IMR-90 (cell line): Measurements from ENCODE around the gene CLUH. TPM values are rescaled to one million over a fixed set of nuclear protein-coding genes. Genes with fewer than 3 reads are reported as not detected.

Experiments used
- ATAC-seq: fragments of 200-7000 bp; cut with Tn5 transposase; 2 replicates; pipeline ENCODE4 v1.9.1; 2020; ENCODE audit warnings: low read depth, mild to moderate bottlenecking, moderate library complexity
- BruUV-seq: library from RNA; stranded (reverse); fragments of 400-500 nt; replicated peaks from 2 replicates; lab custom pipeline; 2021; lab: Mats Ljungman, UMichigan
- CTCF ChIA-PET: fragments of 300-600 bp; formaldehyde crosslinking; extraction: SDS; loops from one replicate; lab custom pipeline; 2021; ENCODE audit warnings: antibody characterized with exemption; lab: Yijun Ruan, JAX
- POLR2A ChIA-PET: fragments of 300-600 bp; sonication (Branson Sonifier 250); formaldehyde crosslinking; loops from one replicate; lab custom pipeline; 2022; ENCODE audit warnings: antibody characterized with exemption; ENCODE audit not compliant: unreplicated experiment; lab: Charles Lee
- DNase-seq: peaks from one replicate; pipeline ENCODE4 v3.0.0; 2013
- H2AFZ ChIP-seq: replicated peaks from 2 replicates; pipeline ENCODE3; 2013; ENCODE audit warnings: low read length, mild to moderate bottlenecking; ENCODE audit not compliant: poor library complexity
- H2AK5ac ChIP-seq: 2 replicates; pipeline ENCODE4 v1.6.1; 2013; ENCODE audit warnings: low read depth, low read length, inconsistent platforms
- H2AK9ac ChIP-seq: replicated peaks from 2 replicates; pipeline ENCODE3; 2013; ENCODE audit warnings: mild to moderate bottlenecking, low read depth, low read length, moderate library complexity; ENCODE audit not compliant: poor library complexity
- H2BK120ac ChIP-seq: 2 replicates; pipeline ENCODE4 v1.6.1; 2013; ENCODE audit warnings: low read depth, low read length, inconsistent platforms
- H2BK15ac ChIP-seq: 3 replicates; pipeline ENCODE4 v1.6.1; 2013; ENCODE audit warnings: low read depth, low read length, inconsistent platforms
- H2BK20ac ChIP-seq: 2 replicates; pipeline ENCODE4 v1.6.1; 2013; ENCODE audit warnings: low read depth, mild to moderate bottlenecking, inconsistent platforms, low read length, moderate library complexity
- H2BK5ac ChIP-seq: 2 replicates; pipeline ENCODE4 v1.6.1; 2013; ENCODE audit warnings: mild to moderate bottlenecking, low read depth, low read length, inconsistent platforms; ENCODE audit not compliant: poor library complexity, severe bottlenecking
- H3K14ac ChIP-seq: replicated peaks from 2 replicates; pipeline ENCODE4 v1.6.1; 2013; ENCODE audit warnings: low read depth, low read length, inconsistent platforms
- H3K18ac ChIP-seq: 2 replicates; pipeline ENCODE4 v1.6.1; 2013; ENCODE audit warnings: low read depth, low read length, control low read depth
- H3K23ac ChIP-seq: 2 replicates; pipeline ENCODE4 v1.6.1; 2013; ENCODE audit warnings: low read depth, low read length, inconsistent platforms
- H3K27ac ChIP-seq: 2 replicates; pipeline ENCODE4 v1.5.1; 2013; ENCODE audit warnings: mild to moderate bottlenecking, control low read depth, low read length; ENCODE audit not compliant: insufficient read depth
- H3K27me3 ChIP-seq: 2 replicates; pipeline ENCODE4 v1.6.1; 2013; ENCODE audit warnings: low read length; ENCODE audit not compliant: control insufficient read depth, insufficient read depth
- H3K36me3 ChIP-seq: 2 replicates; pipeline ENCODE4 v1.6.1; 2013; ENCODE audit warnings: low read length, mixed read lengths; ENCODE audit not compliant: control insufficient read depth, insufficient read depth
- H3K4ac ChIP-seq: 2 replicates; pipeline ENCODE4 v1.6.1; 2013; ENCODE audit warnings: low read depth, low read length, inconsistent platforms
- H3K4me1 ChIP-seq: 2 replicates; pipeline ENCODE4 v1.6.1; 2013; ENCODE audit warnings: low read length, mixed read lengths; ENCODE audit not compliant: control insufficient read depth, insufficient read depth
- H3K4me2 ChIP-seq: 2 replicates; pipeline ENCODE4 v1.6.1; 2013; ENCODE audit warnings: low read depth, mild to moderate bottlenecking, control low read depth, low read length, moderate library complexity
- H3K4me3 ChIP-seq: 2 replicates; pipeline ENCODE4 v1.5.1; 2013; ENCODE audit warnings: low read depth, mild to moderate bottlenecking, control low read depth, low read length, moderate library complexity; ENCODE audit not compliant: insufficient read depth
- H3K56ac ChIP-seq: 2 replicates; pipeline ENCODE4 v1.6.1; 2013; ENCODE audit warnings: low read length, inconsistent platforms; ENCODE audit not compliant: insufficient read depth; ENCODE audit errors: extremely low read depth
- H3K79me1 ChIP-seq, 2 experiments: 2 replicates each; pipeline ENCODE4 v1.6.1; 2013; ENCODE audit warnings: low read length in 2 of 2, inconsistent platforms in 1 of 2, low read depth in 1 of 2
- H3K9ac ChIP-seq: 2 replicates; pipeline ENCODE4 v1.6.1; 2013; ENCODE audit warnings: low read depth, low read length, control low read depth
- H3K9me1 ChIP-seq: 2 replicates; pipeline ENCODE4 v1.6.1; 2013; ENCODE audit warnings: low read length, inconsistent platforms; ENCODE audit not compliant: insufficient read depth
- H3K9me3 ChIP-seq: 2 replicates; pipeline ENCODE4 v1.6.1; 2013; ENCODE audit warnings: low read length; ENCODE audit not compliant: control insufficient read depth, insufficient read depth
- H4K20me1 ChIP-seq: 2 replicates; pipeline ENCODE4 v1.6.1; 2013; ENCODE audit warnings: low read length, inconsistent platforms; ENCODE audit not compliant: insufficient read depth
- H4K5ac ChIP-seq: 2 replicates; pipeline ENCODE4 v1.6.1; 2013; ENCODE audit warnings: mild to moderate bottlenecking, low read depth, low read length, control low read depth
- H4K8ac ChIP-seq, 2 experiments: 2 replicates each; pipeline ENCODE4 v1.6.1; 2013; ENCODE audit warnings: low read depth in 2 of 2, low read length in 2 of 2, control low read depth in 1 of 2, inconsistent platforms in 1 of 2
- H4K91ac ChIP-seq: 2 replicates; pipeline ENCODE4 v1.6.1; 2013; ENCODE audit warnings: low read depth, low read length, inconsistent platforms; ENCODE audit not compliant: insufficient read depth
- BHLHE40 ChIP-seq: fragments of 150-350 bp; IDR thresholded peaks from 2 replicates; pipeline ENCODE4 v1.6.1; 2016; ENCODE audit warnings: mild to moderate bottlenecking, low read depth, low read length
- CEBPB ChIP-seq: IDR thresholded peaks from 2 replicates; pipeline ENCODE4 v1.6.1; 2012; ENCODE audit warnings: low read depth, low read length, improper control_type of control experiment
- CHD1 ChIP-seq: IDR thresholded peaks from 2 replicates; pipeline ENCODE4 v1.6.1; 2012; ENCODE audit warnings: low read depth, low read length, improper control_type of control experiment
- FOS ChIP-seq: fragments of 150-350 bp; IDR thresholded peaks from 2 replicates; pipeline ENCODE4 v1.6.1; 2016; ENCODE audit warnings: low read depth, low read length
- MAFK ChIP-seq: IDR thresholded peaks from 2 replicates; pipeline ENCODE4 v1.6.1; 2012; ENCODE audit warnings: low read depth, low read length, improper control_type of control experiment
- MAZ ChIP-seq: IDR thresholded peaks from 2 replicates; pipeline ENCODE4 v1.6.1; 2012; ENCODE audit warnings: low read depth, mild to moderate bottlenecking, low read length, improper control_type of control experiment, moderate library complexity, borderline replicate concordance
- MXI1 ChIP-seq: IDR thresholded peaks from 2 replicates; pipeline ENCODE4 v1.6.1; 2012; ENCODE audit warnings: low read depth, mild to moderate bottlenecking, low read length, moderate library complexity, borderline replicate concordance
- NFE2L2 ChIP-seq: fragments of 150-350 bp; IDR thresholded peaks from 2 replicates; pipeline ENCODE4 v1.6.1; 2016; ENCODE audit warnings: low read depth, mild to moderate bottlenecking, low read length
- RAD21 ChIP-seq: IDR thresholded peaks from 2 replicates; pipeline ENCODE4 v1.6.1; 2012; ENCODE audit warnings: low read length, improper control_type of control experiment
- RCOR1 ChIP-seq: IDR thresholded peaks from 2 replicates; pipeline ENCODE4 v1.6.1; 2012; ENCODE audit warnings: mild to moderate bottlenecking, low read length, improper control_type of control experiment; ENCODE audit not compliant: insufficient replicate concordance
- RFX5 ChIP-seq: IDR thresholded peaks from 2 replicates; pipeline ENCODE4 v1.8.0; 2012; ENCODE audit warnings: low read depth, mild to moderate bottlenecking, low read length, moderate library complexity
- SMC3 ChIP-seq: fragments of 150-350 bp; IDR thresholded peaks from 2 replicates; pipeline ENCODE4 v1.6.1; 2016; ENCODE audit warnings: low read depth, mild to moderate bottlenecking, antibody characterized with exemption, low read length, moderate library complexity
- WGBS, 2 experiments: methylation state at CpG; one replicate each; pipeline versions ENCODE4 v1.1.5 to v1.1.7; 2013; ENCODE audit warnings: missing lambda C conversion rate in 2 of 2; ENCODE audit not compliant: insufficient read length in 1 of 2; ENCODE audit errors: extremely low coverage in 2 of 2; 5-methylcytosine and 5-hydroxymethylcytosine counted together
- dilution Hi-C: fragments of 300-500 bp; cut with HindIII; formaldehyde crosslinking; loops from one replicate; pipeline ENCODE4 v1.14.3; 2018; ENCODE audit warnings: low sequenced_read_pairs; ENCODE audit not compliant: unreplicated experiment
- in situ Hi-C: fragments of 300-500 bp; cut with MboI; formaldehyde crosslinking; loops from 3 replicates; pipeline ENCODE4 v1.14.3; 2019; ENCODE audit warnings: low sequenced_read_pairs, inconsistent platforms, mixed read lengths
- intact Hi-C: fragments of 100-400 bp; cut with micrococcal nuclease; formaldehyde crosslinking; loops from 2 replicates; pipeline ENCODE4 v1.10.0; 2022
- polyA plus RNA-seq, 3 experiments: library from polyadenylated mRNA; depleted of rRNA; stranded (reverse); fragments of >200 nt; gene quantifications; 2 replicates each; pipeline ENCODE4 v1.2.3, GENCODE V29; 2012; ENCODE audit warnings: low replicate concordance in 1 of 3
- total RNA-seq: library from RNA; depleted of rRNA; stranded (reverse); fragments of >200 nt; gene quantifications from 2 replicates; pipeline ENCODE4 v1.2.3, GENCODE V29; 2012
- TF ChIP-seq, protein P1 (sequence below): fragments of 150-350 bp; IDR thresholded peaks from 2 replicates; pipeline ENCODE4 v1.6.1; 2017; ENCODE audit warnings: mild to moderate bottlenecking, antibody characterized with exemption, low read length, low read depth
- TF ChIP-seq, protein P2 (sequence below): conservative IDR thresholded peaks from 2 replicates; pipeline ENCODE4 v1.5.1; 2012; ENCODE audit warnings: mild to moderate bottlenecking, low read depth, low read length, improper control_type of control experiment
- TF ChIP-seq, protein P3 (sequence below): fragments of 150-350 bp; IDR thresholded peaks from 2 replicates; pipeline ENCODE4 v1.6.1; 2016; ENCODE audit warnings: low read depth, mild to moderate bottlenecking, low read length, moderate library complexity, borderline replicate concordance

CLUH gene
- total and polyA plus RNA-seq, 2 of the 4 experiments (the other 2 are of a cell fraction): 12.9 to 42.0 TPM

DNA sequence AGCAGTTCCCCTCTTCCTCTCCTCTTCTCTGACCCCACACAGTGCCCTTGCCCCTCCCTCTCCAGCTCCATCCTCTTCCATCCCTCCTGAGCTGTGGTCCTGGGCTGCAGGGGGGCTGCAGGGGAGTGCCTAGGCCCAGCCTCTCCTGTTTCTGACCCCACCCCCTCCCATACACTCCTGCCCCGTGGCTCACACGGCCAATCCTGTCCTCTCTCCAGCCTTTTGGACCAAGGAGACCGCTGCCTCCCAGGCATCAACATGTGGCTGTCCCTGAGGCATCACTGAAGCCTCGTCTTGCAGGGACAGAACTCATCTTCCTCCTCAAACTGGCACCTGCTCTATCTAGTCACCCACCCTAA, 6.7 kb downstream of the CLUH start:
- Histone ChIP-seq H4K91ac (no peak overlapping the region), H3K18ac (no peak overlapping the region), H3K9me3 (no peaks in the 10 kb centered on the region), H2AK9ac (no peak overlapping the region), H3K56ac (no peak overlapping the region), H2BK120ac (no peak overlapping the region), H4K20me1 (peaks cover 68% of the 10 kb centered on the region), H2BK5ac (peak overlapping the region; percentile 8), H3K79me1 (peaks cover 11 to 68% of the 10 kb centered on the region in 2 experiments), H3K4me3 (no peak overlapping the region), H3K4ac (no peak overlapping the region), H3K27ac (no peak overlapping the region), H2AFZ (no peak overlapping the region), H3K4me2 (no peak overlapping the region), H2AK5ac (no peak overlapping the region; the same call in 1 of the 2 replicates), H4K8ac (no peak overlapping the region), H3K27me3 (no peaks in the 10 kb centered on the region), H4K5ac (no peak overlapping the region), H2BK20ac (no peak overlapping the region), H3K36me3 (peaks cover 35% of the 10 kb centered on the region), H2BK15ac (no peak overlapping the region), H3K4me1 (peaks cover 19% of the 10 kb centered on the region), H3K23ac (no peak overlapping the region), H3K9ac (no peak overlapping the region), H3K9me1 (peaks cover 5% of the 10 kb centered on the region; the same call in 1 of the 2 replicates), H3K14ac (no peak overlapping the region)
- in situ Hi-C loops: no loop called here
- no peak for ATAC-seq
- POLR2A ChIA-PET: no interaction called here
- no peak for DNase-seq
- CTCF ChIA-PET: no interaction called here
- BruUV-seq: no TSS peak
- dilution Hi-C loops: no loop called here
- 51% methylated on average over 4 of the region's 4 CpGs; no CpG with 5 or more reads in 1 of the 2 experiments for WGBS, 2 experiments
- intact Hi-C loops: no loop called here
- no peak for TF ChIP-seq BHLHE40
- TF ChIP-seq MAZ: no peak
- no peak for TF ChIP-seq SMC3
- TF ChIP-seq RCOR1: no peak
- TF ChIP-seq MAFK: no peak
- TF ChIP-seq MXI1: no peak
- no peak for TF ChIP-seq CHD1
- no peak for TF ChIP-seq RAD21
- TF ChIP-seq, protein P1, sequence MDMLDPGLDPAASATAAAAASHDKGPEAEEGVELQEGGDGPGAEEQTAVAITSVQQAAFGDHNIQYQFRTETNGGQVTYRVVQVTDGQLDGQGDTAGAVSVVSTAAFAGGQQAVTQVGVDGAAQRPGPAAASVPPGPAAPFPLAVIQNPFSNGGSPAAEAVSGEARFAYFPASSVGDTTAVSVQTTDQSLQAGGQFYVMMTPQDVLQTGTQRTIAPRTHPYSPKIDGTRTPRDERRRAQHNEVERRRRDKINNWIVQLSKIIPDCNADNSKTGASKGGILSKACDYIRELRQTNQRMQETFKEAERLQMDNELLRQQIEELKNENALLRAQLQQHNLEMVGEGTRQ: no peak
- TF ChIP-seq, protein P2, sequence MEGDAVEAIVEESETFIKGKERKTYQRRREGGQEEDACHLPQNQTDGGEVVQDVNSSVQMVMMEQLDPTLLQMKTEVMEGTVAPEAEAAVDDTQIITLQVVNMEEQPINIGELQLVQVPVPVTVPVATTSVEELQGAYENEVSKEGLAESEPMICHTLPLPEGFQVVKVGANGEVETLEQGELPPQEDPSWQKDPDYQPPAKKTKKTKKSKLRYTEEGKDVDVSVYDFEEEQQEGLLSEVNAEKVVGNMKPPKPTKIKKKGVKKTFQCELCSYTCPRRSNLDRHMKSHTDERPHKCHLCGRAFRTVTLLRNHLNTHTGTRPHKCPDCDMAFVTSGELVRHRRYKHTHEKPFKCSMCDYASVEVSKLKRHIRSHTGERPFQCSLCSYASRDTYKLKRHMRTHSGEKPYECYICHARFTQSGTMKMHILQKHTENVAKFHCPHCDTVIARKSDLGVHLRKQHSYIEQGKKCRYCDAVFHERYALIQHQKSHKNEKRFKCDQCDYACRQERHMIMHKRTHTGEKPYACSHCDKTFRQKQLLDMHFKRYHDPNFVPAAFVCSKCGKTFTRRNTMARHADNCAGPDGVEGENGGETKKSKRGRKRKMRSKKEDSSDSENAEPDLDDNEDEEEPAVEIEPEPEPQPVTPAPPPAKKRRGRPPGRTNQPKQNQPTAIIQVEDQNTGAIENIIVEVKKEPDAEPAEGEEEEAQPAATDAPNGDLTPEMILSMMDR: no peak
- no peak for TF ChIP-seq NFE2L2
- no peak for TF ChIP-seq CEBPB
- TF ChIP-seq, protein P3, sequence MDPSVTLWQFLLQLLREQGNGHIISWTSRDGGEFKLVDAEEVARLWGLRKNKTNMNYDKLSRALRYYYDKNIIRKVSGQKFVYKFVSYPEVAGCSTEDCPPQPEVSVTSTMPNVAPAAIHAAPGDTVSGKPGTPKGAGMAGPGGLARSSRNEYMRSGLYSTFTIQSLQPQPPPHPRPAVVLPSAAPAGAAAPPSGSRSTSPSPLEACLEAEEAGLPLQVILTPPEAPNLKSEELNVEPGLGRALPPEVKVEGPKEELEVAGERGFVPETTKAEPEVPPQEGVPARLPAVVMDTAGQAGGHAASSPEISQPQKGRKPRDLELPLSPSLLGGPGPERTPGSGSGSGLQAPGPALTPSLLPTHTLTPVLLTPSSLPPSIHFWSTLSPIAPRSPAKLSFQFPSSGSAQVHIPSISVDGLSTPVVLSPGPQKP: no peak
- no peak for TF ChIP-seq RFX5
- TF ChIP-seq FOS: no peak
